Vagina (tissue), 2 donors: ENCODE results near the gene THEM5.
"Not testable (repeated sequence)": the region's sequence is repeated elsewhere in the genome, so short reads cannot be mapped to it uniquely, and the experiment has no call there.

Experiments
- CTCF ChIP-seq, 3 experiments: fragments of 450-650 bp in 2 of 3; fragments of 200-600 bp in 1 of 3; sonication (generic) in 1 of 3; IDR thresholded peaks; one replicate each; pipeline ENCODE4 v1.5.1; 2017 to 2019; ENCODE audit warnings: antibody characterized with exemption in 3 of 3, mild to moderate bottlenecking in 2 of 3, moderate library complexity in 2 of 3
- POLR2A ChIP-seq, 2 donors: fragments of 450-650 bp; IDR thresholded peaks; one replicate each; pipeline ENCODE4 v1.6.1; 2017; ENCODE audit warnings: antibody characterized with exemption in 2 of 2, mild to moderate bottlenecking in 2 of 2, moderate library complexity in 2 of 2
- POLR2AphosphoS5 ChIP-seq, 2 donors: sonication (generic); formaldehyde crosslinking; IDR thresholded peaks; one replicate each; pipeline ENCODE4 v1.9.0; 2017; ENCODE audit warnings: antibody characterized with exemption in 2 of 2, mild to moderate bottlenecking in 2 of 2, low read depth in 1 of 2; ENCODE audit not compliant: insufficient read depth in 1 of 2

GRCh38 chr1:151855516-151855915, 2.0 kb upstream of the THEM5 start:
- not testable (repeated sequence) for TF ChIP-seq CTCF (IDR thresholded peaks at IDR 0.05); POLR2AphosphoS5 (IDR thresholded peaks at IDR 0.05; ENCODE audit: insufficient read depth in 1 of 2, low read depth in 1 of 2); POLR2A (IDR thresholded peaks at IDR 0.05)
